HepG2 (cell line): ENCODE results near the gene ARL6. TPM values are rescaled to one million over a fixed set of nuclear protein-coding genes. Genes with fewer than 3 reads are reported as not detected.
A peak's percentile ranks its signal among the peaks of the same experiment; 100 is the strongest.

Source experiments
- CC2D1A ChIP-seq: sonication (generic); formaldehyde crosslinking; IDR thresholded peaks from 2 replicates; pipeline ENCODE4 v1.8.1; 2023; ENCODE audit warnings: mild to moderate bottlenecking, missing genetic modification reagents
- CHCHD3 ChIP-seq: sonication (generic); formaldehyde crosslinking; IDR thresholded peaks from 2 replicates; pipeline ENCODE4 v1.8.0; 2022; ENCODE audit warnings: mild to moderate bottlenecking, missing genetic modification reagents, moderate library complexity
- FOXP1 ChIP-seq, 2 experiments: fragments of 450-650 bp in 1 of 2; IDR thresholded peaks; 2 replicates each; pipeline ENCODE4 v1.6.1; 2017 to 2018; ENCODE audit warnings: antibody characterized with exemption in 1 of 2
- GZF1 ChIP-seq: sonication (generic); formaldehyde crosslinking; IDR thresholded peaks from 2 replicates; pipeline ENCODE4 v1.5.1; 2020; ENCODE audit warnings: mild to moderate bottlenecking, missing genetic modification reagents
- HDAC2 ChIP-seq: sonication (generic); formaldehyde crosslinking; IDR thresholded peaks from 2 replicates; pipeline ENCODE4 v1.4.0; 2020; ENCODE audit warnings: missing genetic modification reagents
- KDM5A ChIP-seq: fragments of 200-600 bp; sonication (generic); IDR thresholded peaks from 2 replicates; pipeline ENCODE4 v1.7.0; 2018; ENCODE audit warnings: antibody characterized with exemption, mild to moderate bottlenecking, low read length, borderline replicate concordance
- NFE2L1 ChIP-seq: sonication (generic); formaldehyde crosslinking; IDR thresholded peaks from 2 replicates; pipeline ENCODE4 v1.4.0; 2020; ENCODE audit warnings: missing genetic modification reagents, mild to moderate bottlenecking, borderline replicate concordance
- PHF8 ChIP-seq: sonication (generic); formaldehyde crosslinking; IDR thresholded peaks from 2 replicates; pipeline ENCODE4 v1.5.0; 2020; ENCODE audit warnings: missing genetic modification reagents
- SMARCC2 ChIP-seq: fragments of 450-650 bp; IDR thresholded peaks from 2 replicates; pipeline ENCODE4 v1.6.1; 2017; ENCODE audit warnings: antibody characterized with exemption, mild to moderate bottlenecking
- STAT5B ChIP-seq: sonication (generic); formaldehyde crosslinking; IDR thresholded peaks from 2 replicates; pipeline ENCODE4 v1.4.0; 2020; ENCODE audit warnings: missing genetic modification reagents
- ZNF264 ChIP-seq: sonication (generic); formaldehyde crosslinking; IDR thresholded peaks from 2 replicates; pipeline ENCODE4 v1.4.0; 2020; ENCODE audit warnings: missing genetic modification reagents
- ZNF7 ChIP-seq: IDR thresholded peaks from 2 replicates; pipeline ENCODE4 v1.6.1; 2016; ENCODE audit warnings: missing biosample characterization, missing genetic modification reagents
- polyA plus RNA-seq, 8 experiments: library from polyadenylated mRNA; depleted of rRNA in 3 of 8; stranded (reverse) in 7 of 8; unstranded in 1 of 8; fragments of >200 nt; fragmentation: Illumina TruSeq in 4 of 8; extraction: Trizol in 4 of 8; gene quantifications; 2 replicates each; pipeline versions ENCODE4 v1.2.1 to v1.2.3, GENCODE V29; 2011 to 2016; ENCODE audit warnings: low read depth in 4 of 8, missing spikeins in 1 of 8, mixed read lengths in 1 of 8; ENCODE audit not compliant: insufficient read depth in 1 of 8
- total RNA-seq, 5 experiments: library from RNA; depleted of rRNA; stranded (reverse); fragments of >200 nt; fragmentation: Illumina TruSeq; extraction: Trizol; gene quantifications; 2 replicates each; pipeline ENCODE4 v1.2.3, GENCODE V29; 2016; ENCODE audit warnings: low read depth in 1 of 5
- TF ChIP-seq, protein P1 (sequence below): sonication (generic); formaldehyde crosslinking; IDR thresholded peaks from 2 replicates; pipeline ENCODE4 v1.8.0; 2023; ENCODE audit warnings: mild to moderate bottlenecking, missing genetic modification reagents
- TF ChIP-seq, protein P2 (sequence below): sonication (generic); formaldehyde crosslinking; IDR thresholded peaks from 2 replicates; pipeline ENCODE4 v1.4.0; 2020; ENCODE audit warnings: missing genetic modification reagents; ENCODE audit errors: not compliant biosample characterization
- TF ChIP-seq, protein P3 (sequence below): sonication (generic); formaldehyde crosslinking; IDR thresholded peaks from 2 replicates; pipeline ENCODE4 v1.9.0; 2021; ENCODE audit warnings: missing genetic modification reagents, mild to moderate bottlenecking, borderline replicate concordance
- TF ChIP-seq, protein P4 (sequence below): sonication (generic); formaldehyde crosslinking; IDR thresholded peaks from 2 replicates; pipeline ENCODE4 v1.8.0; 2022; ENCODE audit warnings: mild to moderate bottlenecking, missing genetic modification reagents
- TF ChIP-seq, protein P5 (sequence below): IDR thresholded peaks from 2 replicates; pipeline ENCODE4 v1.6.1; 2016; ENCODE audit warnings: missing biosample characterization, missing genetic modification reagents, low read depth
- TF ChIP-seq, protein P6 (sequence below): sonication (generic); formaldehyde crosslinking; IDR thresholded peaks from 2 replicates; pipeline ENCODE4 v1.4.0; 2020; ENCODE audit warnings: missing genetic modification reagents
- TF ChIP-seq, protein P7 (sequence below): sonication (generic); formaldehyde crosslinking; IDR thresholded peaks from 2 replicates; pipeline ENCODE4 v1.4.0; 2020; ENCODE audit warnings: mild to moderate bottlenecking, missing genetic modification reagents

The ARL6 gene
- total and polyA plus RNA-seq, 2 of the 13 experiments (the other 11 are each of a cell fraction or from before 2014, with no cell fraction given), result 1.3 to 3.7 TPM

DNA sequence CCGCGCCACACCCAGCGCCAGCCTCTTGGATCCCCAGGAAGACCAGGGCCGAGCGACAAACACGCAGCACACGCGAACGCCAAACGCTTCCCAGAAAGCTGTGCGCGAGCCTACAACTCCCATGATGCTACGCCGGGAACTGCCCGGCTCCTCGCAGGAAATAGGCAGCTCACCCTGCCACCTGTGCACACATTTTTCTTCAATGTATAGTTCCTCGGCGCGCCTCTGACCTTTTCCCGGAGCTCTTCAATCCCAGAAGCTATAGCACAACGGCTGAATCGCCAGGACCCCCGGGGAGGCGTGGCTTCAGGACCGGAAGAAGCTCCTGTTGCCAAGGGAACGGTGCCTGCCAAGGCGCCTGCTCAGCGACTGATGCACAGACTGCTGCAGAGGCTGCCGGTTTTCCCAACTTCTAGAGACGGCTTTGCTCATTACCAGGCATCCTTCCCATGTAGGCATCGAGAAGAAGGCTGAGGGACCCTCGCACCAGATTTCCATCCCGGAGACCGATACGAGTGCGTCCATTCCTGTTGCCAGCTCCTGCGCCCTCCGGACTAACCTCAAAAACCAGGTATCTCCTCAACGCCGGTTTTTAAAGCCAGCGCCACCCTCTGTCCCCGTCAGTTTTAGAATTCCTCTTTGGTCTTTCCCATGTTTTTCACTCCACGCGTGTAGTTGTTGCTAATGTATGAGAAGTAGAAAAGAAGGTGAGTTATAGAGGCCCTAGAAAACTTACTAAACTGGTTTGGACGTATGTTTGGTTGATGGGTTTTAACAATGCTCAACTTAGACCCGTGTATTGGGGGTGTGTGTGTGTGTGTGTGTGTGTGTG lies at the start of gene ARL6 (continued):
- TF ChIP-seq NFE2L1 (no peak), FOXP1 (IDR thresholded peaks at IDR 0.05) (no peak), FOXP1 (CRISPR knock-in tag; IDR thresholded peaks at IDR 0.05) (no peak), KDM5A (peak; percentile 67; the same call in 1 of the 2 replicates), CHCHD3 (CRISPR knock-in tag) (no peak), ZNF7 (CRISPR knock-in tag) (no peak), GZF1 (CRISPR knock-in tag) (no peak), PHF8 (CRISPR knock-in tag) (peak; percentile 87), SMARCC2 (no peak), STAT5B (no peak), HDAC2 (CRISPR knock-in tag) (0 out of 2 replicates have a peak, but pooled peaks have one; percentile 18), ZNF264 (no peak), CC2D1A (CRISPR knock-in tag) (no peak)
- TF ChIP-seq, protein P1, sequence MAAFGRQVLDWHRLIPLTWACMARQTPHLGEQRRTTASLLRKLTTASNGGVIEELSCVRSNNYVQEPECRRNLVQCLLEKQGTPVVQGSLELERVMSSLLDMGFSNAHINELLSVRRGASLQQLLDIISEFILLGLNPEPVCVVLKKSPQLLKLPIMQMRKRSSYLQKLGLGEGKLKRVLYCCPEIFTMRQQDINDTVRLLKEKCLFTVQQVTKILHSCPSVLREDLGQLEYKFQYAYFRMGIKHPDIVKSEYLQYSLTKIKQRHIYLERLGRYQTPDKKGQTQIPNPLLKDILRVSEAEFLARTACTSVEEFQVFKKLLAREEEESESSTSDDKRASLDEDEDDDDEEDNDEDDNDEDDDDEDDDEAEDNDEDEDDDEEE (CRISPR knock-in tag), result 0 out of 2 replicates have a peak, but pooled peaks have one; percentile 64
- TF ChIP-seq, protein P2, sequence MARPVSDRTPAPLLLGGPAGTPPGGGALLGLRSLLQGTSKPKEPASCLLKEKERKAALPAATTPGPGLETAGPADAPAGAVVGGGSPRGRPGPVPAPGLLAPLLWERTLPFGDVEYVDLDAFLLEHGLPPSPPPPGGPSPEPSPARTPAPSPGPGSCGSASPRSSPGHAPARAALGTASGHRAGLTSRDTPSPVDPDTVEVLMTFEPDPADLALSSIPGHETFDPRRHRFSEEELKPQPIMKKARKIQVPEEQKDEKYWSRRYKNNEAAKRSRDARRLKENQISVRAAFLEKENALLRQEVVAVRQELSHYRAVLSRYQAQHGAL (CRISPR knock-in tag), result no peak
- TF ChIP-seq, protein P3, sequence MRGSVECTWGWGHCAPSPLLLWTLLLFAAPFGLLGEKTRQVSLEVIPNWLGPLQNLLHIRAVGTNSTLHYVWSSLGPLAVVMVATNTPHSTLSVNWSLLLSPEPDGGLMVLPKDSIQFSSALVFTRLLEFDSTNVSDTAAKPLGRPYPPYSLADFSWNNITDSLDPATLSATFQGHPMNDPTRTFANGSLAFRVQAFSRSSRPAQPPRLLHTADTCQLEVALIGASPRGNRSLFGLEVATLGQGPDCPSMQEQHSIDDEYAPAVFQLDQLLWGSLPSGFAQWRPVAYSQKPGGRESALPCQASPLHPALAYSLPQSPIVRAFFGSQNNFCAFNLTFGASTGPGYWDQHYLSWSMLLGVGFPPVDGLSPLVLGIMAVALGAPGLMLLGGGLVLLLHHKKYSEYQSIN (CRISPR knock-in tag), result no peak
- TF ChIP-seq, protein P4, sequence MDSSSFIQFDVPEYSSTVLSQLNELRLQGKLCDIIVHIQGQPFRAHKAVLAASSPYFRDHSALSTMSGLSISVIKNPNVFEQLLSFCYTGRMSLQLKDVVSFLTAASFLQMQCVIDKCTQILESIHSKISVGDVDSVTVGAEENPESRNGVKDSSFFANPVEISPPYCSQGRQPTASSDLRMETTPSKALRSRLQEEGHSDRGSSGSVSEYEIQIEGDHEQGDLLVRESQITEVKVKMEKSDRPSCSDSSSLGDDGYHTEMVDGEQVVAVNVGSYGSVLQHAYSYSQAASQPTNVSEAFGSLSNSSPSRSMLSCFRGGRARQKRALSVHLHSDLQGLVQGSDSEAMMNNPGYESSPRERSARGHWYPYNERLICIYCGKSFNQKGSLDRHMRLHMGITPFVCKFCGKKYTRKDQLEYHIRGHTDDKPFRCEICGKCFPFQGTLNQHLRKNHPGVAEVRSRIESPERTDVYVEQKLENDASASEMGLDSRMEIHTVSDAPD (CRISPR knock-in tag), result peak; percentile 45; the same call in 1 of the 2 replicates
- TF ChIP-seq, protein P5, sequence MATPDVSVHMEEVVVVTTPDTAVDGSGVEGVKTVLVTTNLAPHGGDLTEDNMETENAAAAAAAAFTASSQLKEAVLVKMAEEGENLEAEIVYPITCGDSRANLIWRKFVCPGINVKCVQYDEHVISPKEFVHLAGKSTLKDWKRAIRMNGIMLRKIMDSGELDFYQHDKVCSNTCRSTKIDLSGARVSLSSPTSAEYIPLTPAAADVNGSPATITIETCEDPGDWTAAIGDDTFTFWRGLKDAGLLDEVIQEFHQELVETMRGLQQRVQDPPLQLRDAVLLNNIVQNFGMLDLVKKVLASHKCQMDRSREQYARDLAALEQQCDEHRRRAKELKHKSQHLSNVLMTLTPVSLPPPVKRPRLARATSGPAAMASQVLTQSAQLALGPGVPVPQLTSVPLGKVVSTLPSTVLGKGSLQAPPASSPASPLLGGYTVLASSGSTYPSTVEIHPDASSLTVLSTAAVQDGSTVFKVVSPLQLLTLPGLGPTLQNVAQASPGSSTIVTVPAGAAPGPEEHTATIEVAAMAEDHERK (CRISPR knock-in tag), result no peak
- TF ChIP-seq, protein P6, sequence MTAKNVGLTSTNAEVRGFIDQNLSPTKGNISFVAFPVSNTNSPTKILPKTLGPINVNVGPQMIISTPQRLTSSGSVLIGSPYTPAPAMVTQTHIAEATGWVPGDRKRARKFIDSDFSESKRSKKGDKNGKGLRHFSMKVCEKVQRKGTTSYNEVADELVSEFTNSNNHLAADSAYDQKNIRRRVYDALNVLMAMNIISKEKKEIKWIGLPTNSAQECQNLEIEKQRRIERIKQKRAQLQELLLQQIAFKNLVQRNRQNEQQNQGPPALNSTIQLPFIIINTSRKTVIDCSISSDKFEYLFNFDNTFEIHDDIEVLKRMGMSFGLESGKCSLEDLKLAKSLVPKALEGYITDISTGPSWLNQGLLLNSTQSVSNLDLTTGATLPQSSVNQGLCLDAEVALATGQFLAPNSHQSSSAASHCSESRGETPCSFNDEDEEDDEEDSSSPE, result 0 out of 2 replicates have a peak, but pooled peaks have one; percentile 29
- TF ChIP-seq, protein P7, sequence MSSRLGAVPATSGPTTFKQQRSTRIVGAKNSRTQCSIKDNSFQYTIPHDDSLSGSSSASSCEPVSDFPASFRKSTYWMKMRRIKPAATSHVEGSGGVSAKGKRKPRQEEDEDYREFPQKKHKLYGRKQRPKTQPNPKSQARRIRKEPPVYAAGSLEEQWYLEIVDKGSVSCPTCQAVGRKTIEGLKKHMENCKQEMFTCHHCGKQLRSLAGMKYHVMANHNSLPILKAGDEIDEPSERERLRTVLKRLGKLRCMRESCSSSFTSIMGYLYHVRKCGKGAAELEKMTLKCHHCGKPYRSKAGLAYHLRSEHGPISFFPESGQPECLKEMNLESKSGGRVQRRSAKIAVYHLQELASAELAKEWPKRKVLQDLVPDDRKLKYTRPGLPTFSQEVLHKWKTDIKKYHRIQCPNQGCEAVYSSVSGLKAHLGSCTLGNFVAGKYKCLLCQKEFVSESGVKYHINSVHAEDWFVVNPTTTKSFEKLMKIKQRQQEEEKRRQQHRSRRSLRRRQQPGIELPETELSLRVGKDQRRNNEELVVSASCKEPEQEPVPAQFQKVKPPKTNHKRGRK, result no peak
